Dedifferentiated amniotic fluid mesenchymal stem cell (primary cell): ENCODE measurements around the gene MB.
A peak's percentile ranks its signal among the peaks of the same experiment; 100 is the strongest.

Experiments
- DNase-seq: peaks from one replicate; pipeline ENCODE4 v3.0.0-alpha.2; 2016; ENCODE audit errors: extremely low spot score

The MB gene

DNA sequence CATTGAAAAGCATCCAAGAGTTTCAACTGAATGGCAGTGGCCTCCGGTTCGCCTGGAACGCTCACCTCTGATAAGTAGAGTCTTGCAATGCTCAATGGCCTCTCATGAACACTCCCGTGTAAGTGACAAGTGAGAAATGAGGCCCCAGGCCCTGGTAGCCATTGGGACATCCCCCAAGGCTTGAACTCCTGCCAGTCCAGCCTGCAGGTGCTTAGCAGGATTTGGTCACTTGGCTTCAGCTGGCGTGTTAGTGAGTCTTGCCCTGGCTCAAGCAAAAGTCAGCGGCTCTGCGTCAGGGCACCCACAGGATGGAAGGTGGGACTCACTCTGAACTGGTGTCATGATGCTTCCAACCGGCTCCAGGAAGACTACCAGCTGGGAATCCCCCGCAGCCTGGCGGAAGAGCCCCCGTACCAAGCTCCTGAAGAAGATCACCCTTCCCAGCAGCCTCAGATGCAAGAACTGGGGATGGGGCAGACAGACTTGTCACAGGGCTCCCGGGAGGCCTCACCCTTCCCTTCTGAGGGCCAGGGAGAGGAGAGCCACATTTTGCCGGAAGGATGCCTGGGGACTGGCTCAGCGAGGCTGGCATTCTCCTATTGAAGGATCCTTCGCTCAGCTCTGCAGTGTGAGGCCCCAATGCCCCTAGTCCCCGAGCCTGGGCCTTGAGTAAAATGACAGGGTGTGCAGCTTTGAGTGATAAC is 19.3 kb downstream of the MB start:
- DNase-seq = no peak

DNA sequence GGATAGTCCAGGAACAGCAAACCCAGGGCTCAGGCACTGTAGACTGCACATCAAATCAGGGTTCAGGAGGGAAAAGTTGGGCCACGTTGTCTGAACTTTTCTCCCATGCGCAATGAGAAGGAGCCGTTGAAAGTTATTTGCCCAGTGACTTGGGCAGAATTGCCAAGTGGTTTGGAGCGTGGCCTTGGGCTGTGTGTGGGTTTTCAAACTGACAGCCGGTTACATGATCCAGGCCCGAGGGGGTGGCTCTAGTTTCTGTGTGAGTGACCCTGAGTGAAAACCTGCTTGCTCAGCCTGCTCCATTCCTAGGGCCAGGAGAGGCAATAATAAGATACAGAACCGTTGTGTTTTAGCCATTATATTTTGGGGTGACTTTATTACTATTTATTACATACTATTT is 20.3 kb downstream of the MB start:
- DNase-seq = no peak

DNA sequence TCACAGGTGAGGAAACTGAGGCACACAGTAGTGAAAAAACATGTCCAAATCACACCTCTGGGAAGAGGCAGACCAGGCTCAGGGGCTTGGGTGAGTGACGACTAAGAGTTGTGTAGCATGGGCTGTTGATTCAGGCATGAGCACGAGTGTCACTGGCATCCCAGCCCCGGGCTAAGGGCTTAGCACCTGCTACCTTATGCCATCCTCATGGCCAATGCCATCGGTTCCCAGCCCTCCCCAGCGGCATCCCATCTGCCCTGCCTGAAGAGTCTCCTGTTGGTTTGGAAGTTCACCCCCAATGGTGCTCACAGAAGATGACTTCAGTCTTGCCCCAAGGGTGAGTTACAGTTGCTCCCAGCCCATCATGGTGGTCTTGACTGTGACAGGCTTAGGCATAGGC is 22.4 kb downstream of the MB start:
- no peak for DNase-seq

DNA sequence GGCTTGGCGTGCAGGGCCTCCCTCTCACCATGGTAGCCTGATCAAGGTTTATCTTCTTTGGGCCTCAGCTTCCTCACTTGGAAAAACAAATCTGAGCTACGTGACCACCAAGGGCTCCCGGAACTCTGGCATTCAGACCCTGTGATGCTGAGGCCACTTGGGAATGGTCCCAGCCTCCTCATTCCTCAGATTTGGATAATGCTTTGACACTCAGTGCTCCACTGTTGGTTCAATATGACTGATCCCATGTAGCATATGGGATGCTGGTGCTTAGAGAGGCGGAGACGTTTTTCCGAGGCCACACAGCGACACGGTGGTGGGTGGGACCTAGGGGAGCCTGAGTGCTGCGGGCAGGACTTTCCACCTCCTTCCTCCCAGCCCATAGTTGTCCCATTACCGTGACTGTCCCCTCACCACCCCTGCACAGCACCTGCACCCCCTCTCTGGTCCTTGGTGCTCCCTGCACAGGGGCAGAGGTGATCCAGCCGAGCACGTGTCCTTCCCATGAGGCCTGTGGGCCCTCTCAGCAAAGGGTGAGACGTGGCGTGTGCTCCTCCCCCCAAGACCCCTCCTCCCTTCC is 23.1 kb downstream of the MB start:
- no peak for DNase-seq

DNA sequence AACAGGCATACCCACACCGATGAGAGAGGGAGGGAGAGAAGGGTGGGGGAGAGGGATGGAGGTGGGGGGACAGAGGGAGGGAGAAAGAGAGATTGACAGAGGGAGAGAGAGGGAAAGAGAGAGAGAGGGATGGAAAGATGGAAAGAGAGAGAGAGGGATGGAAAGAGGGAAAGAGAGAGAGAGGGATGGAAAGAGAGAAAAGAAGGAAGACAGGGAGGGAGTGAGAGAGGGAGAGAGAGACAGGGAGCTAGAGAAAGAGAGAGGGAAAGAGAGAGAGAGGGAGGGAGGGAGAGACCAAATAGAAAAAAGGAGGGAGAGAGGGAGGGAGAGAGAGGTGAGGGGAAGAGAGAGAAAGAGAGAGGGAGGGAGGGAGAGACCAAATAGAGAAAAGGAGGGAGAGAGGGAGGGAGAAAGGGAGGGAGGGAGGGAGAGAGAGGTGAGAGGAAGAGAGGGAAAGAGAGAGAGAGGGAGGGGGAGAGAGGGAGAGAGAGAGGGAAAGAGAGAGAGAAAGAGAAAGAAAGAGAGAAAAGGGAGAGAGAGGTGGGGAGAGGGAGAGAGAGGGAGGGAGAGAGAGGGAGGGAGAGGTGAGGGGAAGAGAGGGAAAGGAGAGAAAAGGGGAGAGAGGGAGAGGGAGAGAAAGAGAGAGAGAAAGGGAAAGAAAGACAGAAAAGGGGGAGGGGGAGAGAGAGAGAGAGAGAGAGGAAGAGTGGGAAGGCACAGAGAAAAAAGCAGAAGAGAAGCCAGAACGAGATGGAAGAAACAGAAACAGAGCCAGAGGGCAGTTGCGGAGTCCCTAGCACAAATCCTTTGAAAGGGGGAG is 23.8 kb downstream of the MB start:
- DNase-seq = no peak

DNA sequence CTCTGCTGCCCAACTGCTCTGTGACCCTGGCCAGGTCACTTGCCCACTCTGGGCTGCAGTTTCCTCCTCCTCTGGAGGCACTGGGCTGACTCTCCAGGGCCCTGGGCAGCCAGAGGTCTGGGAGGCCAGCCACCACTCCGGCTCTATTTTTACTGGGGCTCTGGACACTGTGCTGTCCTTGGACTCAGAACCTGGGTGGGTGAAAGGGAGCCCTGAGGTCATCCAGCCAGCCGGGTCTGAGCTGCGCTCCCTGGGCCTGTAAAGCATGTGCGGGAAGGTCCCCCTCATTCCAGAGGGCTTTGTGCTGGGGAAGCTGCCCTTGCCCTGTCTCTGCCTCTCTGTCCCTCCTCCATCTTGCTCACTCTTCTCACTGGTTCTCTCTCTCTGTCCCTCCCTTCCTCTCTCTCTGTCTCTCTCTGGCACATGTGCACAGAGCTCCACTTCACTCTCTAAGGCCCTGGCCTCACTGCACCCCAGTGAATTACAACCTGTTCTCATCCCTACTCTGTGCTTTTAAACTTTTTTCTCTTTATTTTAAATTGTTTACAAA is 24.6 kb downstream of the MB start:
- no peak for DNase-seq

DNA sequence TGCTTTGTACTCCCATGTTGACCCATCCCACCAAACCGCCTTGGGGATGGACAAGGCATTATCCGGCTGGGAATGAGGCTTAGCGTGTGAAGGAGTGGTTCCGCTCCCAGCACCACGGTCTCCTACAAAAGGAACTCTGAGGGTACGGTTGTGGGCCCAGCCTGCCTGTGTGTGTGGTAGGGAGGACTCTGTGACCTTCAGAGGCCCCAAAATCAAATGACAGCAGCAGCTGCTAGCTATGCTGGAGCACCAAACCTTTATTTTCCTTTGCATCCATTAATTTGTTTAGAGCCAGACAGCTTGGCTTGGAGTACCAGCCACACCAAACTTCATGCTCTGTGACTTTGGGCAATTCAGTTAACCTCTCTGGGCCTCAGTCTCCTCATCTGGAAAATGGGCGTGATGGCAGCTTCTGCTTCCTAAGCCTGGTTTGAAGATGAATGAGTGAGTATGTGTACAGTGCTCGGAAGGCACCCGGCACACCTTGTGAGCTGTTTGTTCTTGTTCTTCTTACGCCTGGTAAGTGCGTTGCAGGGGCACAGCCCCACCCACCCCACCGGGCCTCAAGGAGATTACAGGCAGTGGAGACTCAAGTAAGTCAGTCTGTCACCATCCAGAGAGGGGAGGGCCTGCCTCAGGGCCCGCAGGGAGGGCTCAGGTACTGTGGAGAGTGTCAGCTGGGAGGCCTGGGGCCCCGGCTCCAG is 25.3 kb downstream of the MB start:
- no peak for DNase-seq

DNA sequence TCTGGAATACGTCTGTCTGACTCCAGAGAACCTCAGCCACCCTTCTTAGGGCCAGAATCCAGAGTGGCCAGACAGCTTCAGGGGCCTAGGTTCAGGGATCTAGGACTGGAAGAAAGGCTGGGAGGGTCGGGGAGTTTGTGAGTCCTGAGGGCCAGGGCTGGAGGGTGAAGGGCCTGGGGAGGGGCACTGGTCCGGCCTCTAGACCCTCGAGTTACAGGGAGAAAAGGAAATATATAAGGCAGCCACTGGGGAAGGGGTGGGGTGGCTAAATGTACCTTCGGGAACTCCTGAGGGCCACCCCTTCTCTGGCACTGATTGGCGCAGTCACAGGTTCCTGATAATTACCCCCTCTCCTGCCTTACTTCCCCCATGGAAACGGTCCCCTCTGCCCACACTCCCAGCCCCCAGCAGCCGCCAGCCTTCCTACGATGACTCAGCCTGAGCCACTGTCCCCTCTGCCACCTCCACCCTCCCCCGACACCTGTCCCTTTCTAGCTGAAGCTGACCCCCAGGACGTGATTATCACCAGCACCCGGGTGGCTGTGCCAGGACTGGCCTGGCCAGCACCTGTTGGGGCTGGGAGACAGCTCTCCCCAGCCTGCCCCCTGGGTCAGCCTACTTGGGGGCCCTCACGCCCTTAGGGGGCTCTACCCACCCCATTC is 26.4 kb downstream of the MB start:
- DNase-seq = no peak

DNA sequence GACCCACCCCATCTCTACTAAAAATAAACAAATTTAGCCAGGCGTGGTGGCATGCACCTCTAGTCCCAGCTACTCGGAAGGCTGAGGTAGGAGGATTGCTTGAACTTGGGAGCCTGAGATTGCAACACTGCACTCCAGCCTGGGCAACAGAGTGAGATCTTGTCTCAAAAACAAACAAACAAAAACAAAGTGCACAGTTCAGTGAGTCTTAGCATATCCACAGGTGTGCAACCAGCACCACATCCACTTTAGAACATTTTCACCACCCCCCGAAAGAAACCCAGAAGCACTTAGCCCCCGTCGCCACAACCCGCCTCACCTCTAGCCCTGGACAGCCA is 27.4 kb downstream of the MB start:
- no peak for DNase-seq

DNA sequence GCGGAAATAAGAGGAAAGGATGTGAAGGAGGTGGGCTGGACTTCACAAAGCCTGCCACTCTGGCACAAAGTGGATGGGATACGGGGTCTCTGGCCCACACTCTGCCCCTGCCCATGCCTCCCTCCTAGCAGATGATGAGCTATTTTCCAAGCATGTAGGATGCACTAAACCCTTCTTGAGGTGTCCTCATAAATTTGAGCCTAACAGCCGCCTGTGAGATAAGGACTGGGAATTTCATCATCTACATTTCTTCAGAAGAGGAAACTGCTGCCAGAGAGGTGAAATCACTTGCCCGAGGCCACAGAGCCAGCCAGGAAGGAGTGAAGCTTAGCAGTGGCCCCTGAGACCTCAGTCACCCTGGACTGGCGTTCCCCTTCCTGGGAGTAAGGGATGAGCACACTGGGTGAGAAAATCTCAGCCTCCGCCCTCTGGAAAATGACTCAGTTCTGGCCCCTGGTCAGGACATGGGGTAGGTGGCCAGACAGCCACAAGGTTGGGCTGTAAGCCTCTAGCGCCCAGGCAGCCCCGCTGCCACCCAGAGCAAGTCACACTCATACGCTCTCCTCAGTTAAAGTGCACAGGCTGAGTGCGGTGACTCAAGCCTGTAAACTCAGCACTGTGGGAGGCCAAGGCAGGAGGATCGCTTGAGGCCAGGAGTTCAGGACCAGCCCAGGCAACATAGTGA is 27.9 kb downstream of the MB start:
- DNase-seq = peak; percentile 69

DNA sequence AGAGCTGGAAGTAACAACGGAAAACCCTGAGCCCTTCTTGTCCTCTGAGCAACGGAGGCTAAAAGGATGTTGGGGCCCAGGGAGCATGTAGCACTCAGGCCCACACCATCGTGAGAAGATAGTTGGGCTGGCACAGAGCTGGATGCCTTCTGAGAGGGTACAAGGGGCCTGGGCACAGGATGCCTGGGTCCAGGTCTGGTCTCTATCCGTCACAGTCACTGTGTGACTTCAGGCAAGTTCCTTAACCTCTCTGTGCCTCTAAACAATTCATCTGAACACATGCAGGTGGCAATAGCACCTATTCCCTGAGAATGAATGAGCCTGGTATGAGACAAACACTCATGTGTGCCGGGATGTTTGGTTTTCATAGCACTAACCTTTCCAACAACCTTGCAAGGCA is 29.2 kb downstream of the MB start:
- no peak for DNase-seq

DNA sequence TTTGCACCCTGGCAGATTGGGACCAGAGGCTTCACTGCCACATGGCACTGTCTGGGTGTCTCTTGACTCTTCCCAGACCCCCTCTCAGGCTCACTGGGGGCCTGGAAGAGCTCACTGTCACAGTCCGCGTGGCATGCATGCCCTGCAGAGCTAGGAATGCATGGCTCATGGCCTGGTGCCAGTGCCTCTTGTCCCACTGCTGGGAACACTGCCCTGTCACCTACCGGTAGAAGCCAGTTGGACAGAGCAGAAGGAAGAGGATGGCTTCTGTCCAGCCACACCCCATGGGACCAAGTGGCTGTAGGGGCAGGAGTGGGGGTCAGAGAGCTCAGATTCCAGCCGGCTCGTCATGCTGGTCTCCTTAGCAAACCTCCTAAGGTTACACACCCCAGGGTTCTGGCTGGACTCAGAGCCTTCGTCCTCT is 29.7 kb downstream of the MB start:
- DNase-seq = no peak

DNA sequence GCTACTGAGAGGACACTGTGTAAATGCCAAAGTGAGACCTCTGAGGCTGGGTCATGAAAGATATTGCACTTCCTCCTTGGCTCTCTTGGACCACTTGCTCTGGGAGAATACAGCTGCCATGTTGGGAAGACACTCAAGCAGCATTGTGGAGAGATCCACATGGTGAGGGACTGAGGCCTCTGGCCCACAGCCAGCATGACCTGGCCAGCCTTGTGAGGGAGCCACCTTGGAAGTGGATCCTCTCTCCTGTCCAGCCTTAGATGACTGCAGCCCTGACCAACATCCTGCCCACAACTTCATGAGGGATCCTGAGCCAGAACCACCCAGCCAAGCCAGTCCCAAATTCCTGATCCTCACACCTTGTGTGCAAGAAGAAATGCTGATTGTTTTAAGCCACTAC is 30.4 kb downstream of the MB start:
- DNase-seq = no peak

DNA sequence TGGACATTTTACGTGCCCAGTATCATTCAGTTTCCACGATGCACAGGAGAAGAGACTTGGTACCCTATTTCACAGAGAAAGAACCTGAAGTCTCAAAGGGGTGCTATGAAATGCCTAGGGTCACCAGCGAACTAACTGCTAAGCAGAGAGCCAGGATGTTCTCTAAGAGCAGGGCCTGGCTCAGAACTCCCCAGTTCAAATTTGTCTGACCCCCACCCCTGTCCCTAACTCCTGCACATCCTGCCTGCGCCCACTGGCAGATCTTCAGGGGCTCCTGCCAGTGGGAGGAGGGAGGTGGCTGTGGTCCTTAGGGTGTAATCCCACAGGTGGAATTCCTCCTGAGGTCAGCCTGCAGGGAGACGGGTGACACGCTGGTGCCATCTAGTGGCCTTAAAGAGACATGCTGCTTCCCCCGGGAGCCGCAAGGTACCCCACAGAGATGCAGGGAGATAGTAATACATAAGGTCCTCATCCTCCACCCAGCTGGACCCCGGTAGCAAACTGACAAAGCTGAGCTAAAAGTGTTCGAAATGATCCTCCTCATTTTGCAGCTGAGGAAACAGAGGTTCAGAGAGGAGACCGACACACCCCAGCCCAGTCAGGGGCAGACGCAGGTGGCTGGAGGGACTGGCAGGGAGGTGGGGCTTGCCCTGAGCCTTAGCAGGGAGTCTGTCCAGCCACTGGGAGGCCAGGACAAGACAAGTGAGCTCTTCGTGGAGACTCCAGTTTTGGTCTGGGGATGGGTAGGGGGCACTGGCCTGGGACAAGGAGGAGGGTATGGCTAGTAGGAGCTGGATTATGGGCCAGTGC is 34.1 kb downstream of the MB start:
- DNase-seq = peak; percentile 37

DNA sequence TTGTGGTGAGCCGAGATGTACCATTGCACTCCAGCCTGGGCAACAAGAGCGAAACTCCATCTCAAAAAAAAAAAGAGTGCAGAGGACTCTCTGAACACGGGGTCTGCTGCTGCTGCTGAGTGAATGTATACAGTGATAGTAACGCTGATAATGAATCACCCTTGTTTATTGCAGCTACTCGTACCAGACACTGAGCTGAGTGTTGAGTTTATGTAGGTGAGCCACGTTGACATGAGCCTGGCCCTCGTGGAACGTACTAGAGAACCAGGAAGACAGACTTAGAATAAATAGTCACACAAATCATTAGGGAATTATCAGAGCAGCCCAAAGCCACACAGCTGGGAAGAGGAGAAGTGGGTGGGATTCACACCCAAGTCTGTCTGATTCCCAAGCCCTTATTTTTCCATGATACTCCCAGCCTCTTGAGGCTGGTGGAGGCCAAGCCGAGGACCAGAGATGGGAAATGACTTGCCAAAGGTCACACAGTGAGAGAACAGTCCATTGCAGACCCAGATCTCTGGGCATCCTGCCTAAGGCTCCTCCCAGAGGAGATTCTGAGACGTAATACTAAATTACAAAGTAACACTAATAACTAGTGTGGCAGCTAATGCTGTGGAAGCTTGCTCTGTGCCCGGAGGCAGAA is 34.8 kb downstream of the MB start:
- no peak for DNase-seq

DNA sequence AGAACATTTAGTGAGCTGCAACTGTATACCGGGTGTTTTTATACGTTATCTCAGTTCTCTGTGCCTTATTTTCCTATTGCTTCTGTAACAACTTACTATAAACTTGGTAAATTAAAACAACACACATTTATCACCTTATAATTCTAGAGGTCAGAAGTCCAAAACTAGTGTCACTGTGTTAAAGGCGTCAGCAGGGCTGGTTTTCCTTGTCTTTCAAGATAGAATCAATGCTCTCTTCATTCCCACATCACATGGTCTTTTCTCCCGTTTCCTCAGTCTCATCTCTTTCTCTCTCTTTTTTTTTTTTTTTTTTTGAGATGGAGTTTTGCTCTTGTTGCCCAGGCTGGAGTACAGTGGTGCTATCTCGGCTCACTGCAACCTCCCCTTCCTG is 36.1 kb downstream of the MB start:
- no peak for DNase-seq

DNA sequence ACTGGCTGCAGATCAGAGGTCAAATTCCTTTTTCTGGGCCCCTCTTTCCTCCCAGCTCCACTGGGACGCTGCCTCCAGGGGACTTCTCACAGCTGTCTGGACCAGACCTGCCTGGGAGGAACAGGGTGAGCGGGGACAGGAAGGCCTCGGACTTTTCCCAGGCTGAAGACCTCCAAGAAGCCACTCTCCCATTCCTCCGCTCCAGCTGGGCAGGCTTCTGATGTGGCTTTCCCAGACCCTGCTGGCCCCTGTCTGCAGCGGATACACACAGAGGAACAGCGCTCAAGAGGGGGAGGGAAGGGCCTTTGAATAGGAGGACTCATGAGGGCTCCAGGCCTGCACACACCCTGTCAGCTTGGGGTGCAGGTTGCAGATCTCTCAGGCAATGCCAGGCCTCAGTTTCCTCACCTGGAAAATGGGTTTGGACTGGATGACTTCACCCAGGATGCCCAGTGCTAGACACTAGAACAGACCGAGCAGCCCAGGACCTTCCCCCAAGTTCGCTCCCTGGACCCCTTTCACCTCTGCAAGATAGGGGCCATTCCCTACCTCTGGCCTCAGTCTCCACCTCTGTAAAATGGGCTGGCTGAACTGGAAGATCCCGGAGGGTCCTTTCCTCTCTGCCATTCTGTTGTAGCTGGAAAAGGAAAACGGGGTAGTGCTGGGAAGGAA is 36.6 kb downstream of the MB start:
- DNase-seq = no peak

DNA sequence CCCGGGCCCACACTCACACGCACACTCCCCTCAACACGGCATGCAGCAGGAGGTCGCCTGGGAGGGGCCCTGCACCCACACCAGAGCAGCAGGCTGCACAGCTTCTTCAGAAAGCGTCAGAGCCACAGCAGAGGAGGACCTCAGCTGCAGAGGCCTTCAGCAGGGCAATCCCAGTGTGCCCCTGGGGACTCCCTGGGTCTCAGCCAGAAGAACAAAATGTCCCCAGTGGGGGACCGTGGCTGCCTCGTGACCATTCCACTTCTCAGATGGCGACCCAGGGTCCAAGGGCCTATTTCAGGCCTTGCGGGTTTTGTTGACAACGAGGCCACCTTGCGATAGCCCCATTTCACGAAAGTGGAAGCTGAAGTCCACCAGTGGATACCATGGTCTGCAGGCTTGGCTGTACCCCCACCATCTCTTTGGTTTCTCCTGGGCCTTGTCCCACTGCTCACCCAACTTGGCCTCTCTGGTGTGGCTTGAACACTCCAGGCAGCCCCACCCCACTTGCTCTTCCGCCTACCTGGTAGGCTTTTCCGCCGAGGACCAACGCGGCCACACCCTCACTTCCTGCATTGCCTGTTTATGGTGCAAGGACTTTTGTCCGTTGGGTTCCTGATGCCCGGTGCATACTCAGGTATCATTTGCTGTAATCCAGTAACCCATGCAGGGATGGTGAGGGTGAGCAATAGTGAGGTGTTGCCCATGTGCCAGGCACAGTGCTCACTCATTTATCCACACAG is 38.1 kb downstream of the MB start:
- no peak for DNase-seq
